C1 segment of cervical spinal cord (tissue), 14 donors: ENCODE results near the gene CD40LG.

Source experiments
- DNase-seq, 14 donors: peaks; one replicate each; lab custom pipeline; 2025; lab: John Stamatoyannopoulos, UW

CD40LG gene

GRCh38 chrX:136650811-136651210, 2.9 kb downstream of the CD40LG start:
- no peak for DNase-seq

GRCh38 chrX:136652822-136653723, 5.1 kb downstream of the CD40LG start:
- DNase-seq: no peak

GRCh38 chrX:136656361-136656964, 8.5 kb downstream of the CD40LG start:
- no peak for DNase-seq

- DNase-seq: no peak
These were observed 10.2 kb downstream of the CD40LG start for GRCh38 chrX:136658151-136658550.

GRCh38 chrX:136659174-136659573, 11.2 kb downstream of the CD40LG start:
- peak in 1 of 14 donors; percentile 0 for DNase-seq

GRCh38 chrX:136660896-136661295, 12.9 kb downstream of the CD40LG start:
- DNase-seq: no peak

- DNase-seq: no peak
These were observed 14.1 kb downstream of the CD40LG start for GRCh38 chrX:136662104-136662503.

GRCh38 chrX:136662976-136663375, 15.0 kb downstream of the CD40LG start:
- no peak for DNase-seq

- no peak for DNase-seq
These were observed 17.4 kb downstream of the CD40LG start for GRCh38 chrX:136665258-136665900.

- no peak for DNase-seq
These were observed 18.1 kb downstream of the CD40LG start for GRCh38 chrX:136666088-136666487.

GRCh38 chrX:136667446-136668168, 19.6 kb downstream of the CD40LG start:
- no peak for DNase-seq

- no peak for DNase-seq
These were observed 23.1 kb downstream of the CD40LG start for GRCh38 chrX:136671006-136671610.

- DNase-seq: no peak
These were observed 26.5 kb downstream of the CD40LG start for GRCh38 chrX:136674270-136674985.

- DNase-seq: no peak
These were observed 31.6 kb downstream of the CD40LG start for GRCh38 chrX:136679531-136679930.

GRCh38 chrX:136684120-136684519, 36.2 kb downstream of the CD40LG start:
- no peak for DNase-seq

GRCh38 chrX:136687457-136687856, 39.5 kb downstream of the CD40LG start:
- no peak for DNase-seq

- DNase-seq: no peak
These were observed 41.5 kb downstream of the CD40LG start for GRCh38 chrX:136689436-136689835.

GRCh38 chrX:136691028-136691809, 43.3 kb downstream of the CD40LG start:
- no peak for DNase-seq

- DNase-seq: no peak
These were observed 44.3 kb downstream of the CD40LG start for GRCh38 chrX:136692271-136692670.
